GM12878 (cell line): Measurements from ENCODE around the gene MRS2. TPM values are rescaled to one million over a fixed set of nuclear protein-coding genes. Genes with fewer than 3 reads are reported as not detected.

Source experiments
- ATAC-seq: fragments of 200-7000 bp; cut with Tn5 transposase; 3 replicates; pipeline ENCODE4 v1.9.1; 2020; ENCODE audit warnings: mild to moderate bottlenecking, moderate library complexity
- BruUV-seq: library from RNA; stranded (reverse); fragments of 400-500 nt; replicated peaks from 2 replicates; lab custom pipeline; 2021; lab: Mats Ljungman, UMichigan
- CTCF ChIA-PET: fragments of 300-600 bp; sonication (Branson Sonifier 250); formaldehyde crosslinking; extraction: SDS; loops from one replicate; lab custom pipeline; 2021; ENCODE audit warnings: inconsistent platforms; lab: Yijun Ruan, JAX
- POLR2A ChIA-PET: fragments of 350-600 bp; formaldehyde crosslinking; extraction: SDS; loops from one replicate; lab custom pipeline; 2021; ENCODE audit warnings: inconsistent platforms; lab: Charles Lee
- RAD21 ChIA-PET: fragments of 300-600 bp; sonication (Branson Sonifier 250); formaldehyde crosslinking; loops from one replicate; lab custom pipeline; 2023; ENCODE audit warnings: antibody characterized with exemption; ENCODE audit not compliant: unreplicated experiment; lab: Charles Lee
- SMC1A ChIA-PET: fragments of 300-600 bp; sonication (Branson Sonifier 250); formaldehyde crosslinking; loops from one replicate; lab custom pipeline; 2023; ENCODE audit not compliant: unreplicated experiment, uncharacterized antibody; lab: Charles Lee
- DNase-seq: peaks from one replicate; pipeline ENCODE4 v3.0.0-alpha.2; 2011; ENCODE audit warnings: low read depth, low spot score
- FAIRE-seq: peaks from 3 replicates; lab custom pipeline; 2011; peaks lifted over from hg19 to GRCh38; lab: Jason Lieb, UNC
- H2AFZ ChIP-seq: 2 replicates; pipeline ENCODE4 v1.6.0; 2011; ENCODE audit warnings: low read depth, low read length, control low read depth; ENCODE audit not compliant: control insufficient read depth
- H3K27ac ChIP-seq: 2 replicates; pipeline ENCODE4 v1.5.1; 2011; ENCODE audit warnings: control low read depth; ENCODE audit not compliant: control insufficient read depth, insufficient read depth
- H3K27me3 ChIP-seq, 2 experiments: replicated peaks in 1 of 2; 2 replicates each; pipeline versions ENCODE4 v1.6.0 to v1.6.1; 2011; ENCODE audit warnings: low read length in 1 of 2; ENCODE audit not compliant: control insufficient read depth in 2 of 2, insufficient read depth in 2 of 2
- H3K36me3 ChIP-seq, 2 experiments: 2 replicates each; pipeline ENCODE4 v1.5.1; 2011; ENCODE audit warnings: low read length in 1 of 2; ENCODE audit not compliant: control insufficient read depth in 2 of 2, insufficient read depth in 2 of 2
- H3K4me1 ChIP-seq: 2 replicates; pipeline ENCODE4 v1.6.1; 2011; ENCODE audit warnings: mild to moderate bottlenecking, low read length, moderate library complexity, mixed read lengths; ENCODE audit not compliant: control insufficient read depth, insufficient read depth
- H3K4me2 ChIP-seq: 2 replicates; pipeline ENCODE4 v1.6.0; 2011; ENCODE audit warnings: control low read depth; ENCODE audit not compliant: control insufficient read depth, insufficient read depth
- H3K4me3 ChIP-seq: fragments of 200-600 bp; sonication (generic); 2 replicates; pipeline ENCODE4 v1.5.1; 2016
- H3K79me2 ChIP-seq: 2 replicates; pipeline ENCODE4 v1.6.0; 2011; ENCODE audit warnings: low read length; ENCODE audit not compliant: control insufficient read depth, insufficient read depth
- H3K9ac ChIP-seq: 2 replicates; pipeline ENCODE4 v1.8.0; 2011; ENCODE audit warnings: low read length, control low read depth, mixed read lengths; ENCODE audit not compliant: control insufficient read depth, insufficient read depth
- H3K9me3 ChIP-seq: replicated peaks from 3 replicates; pipeline ENCODE4 v1.5.1; 2011; ENCODE audit warnings: mild to moderate bottlenecking, low read length; ENCODE audit not compliant: control insufficient read depth, insufficient read depth
- H4K20me1 ChIP-seq: 2 replicates; pipeline ENCODE4 v1.6.0; 2011; ENCODE audit not compliant: control insufficient read depth, insufficient read depth
- CHD2 ChIP-seq: IDR thresholded peaks from 2 replicates; pipeline ENCODE4 v1.6.1; 2011; ENCODE audit warnings: low read depth, low read length, improper control_type of control experiment, borderline replicate concordance
- CREM ChIP-seq: IDR thresholded peaks from 2 replicates; pipeline ENCODE4 v1.6.1; 2014; ENCODE audit warnings: antibody characterized with exemption, low read depth
- FOS ChIP-seq: IDR thresholded peaks from 3 replicates; pipeline ENCODE4 v1.6.1; 2011; ENCODE audit warnings: borderline replicate concordance; ENCODE audit not compliant: insufficient read length; ENCODE audit errors: extremely low read depth
- IKZF1 ChIP-seq: fragments of 450-650 bp; conservative IDR thresholded peaks from 2 replicates; pipeline ENCODE4 v1.6.1; 2017; ENCODE audit warnings: antibody characterized with exemption, mild to moderate bottlenecking
- KLF5 ChIP-seq: fragments of 450-650 bp; IDR thresholded peaks from 2 replicates; pipeline ENCODE4 v1.6.1; 2014; ENCODE audit warnings: mild to moderate bottlenecking; ENCODE audit not compliant: partially characterized antibody
- NR2C1 ChIP-seq: fragments of 450-650 bp; IDR thresholded peaks from 2 replicates; pipeline ENCODE4 v1.6.1; 2017; ENCODE audit warnings: antibody characterized with exemption, mild to moderate bottlenecking, moderate library complexity
- PAX5 ChIP-seq: IDR thresholded peaks from 2 replicates; pipeline ENCODE4 v1.6.1; 2011; ENCODE audit warnings: low read depth, low read length, borderline replicate concordance
- RAD21 ChIP-seq: IDR thresholded peaks from 2 replicates; pipeline ENCODE4 v1.6.1; 2011; ENCODE audit warnings: mild to moderate bottlenecking, low read depth, low read length, moderate library complexity; ENCODE audit not compliant: insufficient read depth
- SMAD5 ChIP-seq: IDR thresholded peaks from 2 replicates; pipeline ENCODE4 v1.6.1; 2016; ENCODE audit warnings: antibody characterized with exemption, low read depth
- SRF ChIP-seq, 2 experiments: IDR thresholded peaks; 2 replicates each; pipeline ENCODE4 v1.6.1; 2011; ENCODE audit warnings: low read depth in 2 of 2, low read length in 2 of 2, mild to moderate bottlenecking in 1 of 2, moderate library complexity in 1 of 2
- WRNIP1 ChIP-seq: IDR thresholded peaks from 2 replicates; pipeline ENCODE4 v1.6.1; 2011; ENCODE audit warnings: low read depth, low read length, improper control_type of control experiment, borderline replicate concordance
- WGBS: methylation state at CpG from one replicate; pipeline ENCODE4 v1.1.6; 2016; ENCODE audit warnings: low lambda C conversion rate; ENCODE audit not compliant: insufficient replicate concordance, insufficient coverage; ENCODE audit errors: missing lambda C conversion rate; 5-methylcytosine and 5-hydroxymethylcytosine counted together
- in situ Hi-C: fragments of 300-500 bp; cut with MboI; formaldehyde crosslinking; loops from 9 replicates; pipeline ENCODE4 v1.14.3; 2018; ENCODE audit warnings: mixed read lengths
- intact Hi-C: fragments of 100-400 bp; cut with micrococcal nuclease; formaldehyde crosslinking; loops from one replicate; pipeline ENCODE4 v1.14.2; 2022; ENCODE audit not compliant: unreplicated experiment
- polyA plus RNA-seq, 11 experiments: library from polyadenylated mRNA; depleted of rRNA in 4 of 11; unstranded in 6 of 11; stranded (reverse) in 5 of 11; fragments of >200 nt; fragmentation: Nextera tagmentation in 4 of 11; fragmentation: Illumina TruSeq in 1 of 11; extraction: Ambion mirVana in 4 of 11; extraction: Trizol in 1 of 11; gene quantifications; 1 replicate in 1 of 11; 2 replicates in 10 of 11; pipeline versions ENCODE4 v1.2.1 to v1.2.3, GENCODE V29; 2011 to 2016; ENCODE audit warnings: inconsistent platforms in 2 of 11, missing spikeins in 2 of 11, low read depth in 1 of 11
- total RNA-seq, 4 experiments: library from RNA; depleted of rRNA in 3 of 4; stranded (reverse); fragments of >200 nt in 3 of 4; fragmentation: Illumina TruSeq in 1 of 4; extraction: Trizol in 1 of 4; gene quantifications; 2 replicates each; pipeline versions ENCODE4 v1.2.1 to v1.2.3, GENCODE V29; 2013 to 2021

The MRS2 gene
- total and polyA plus RNA-seq, 10 of the 15 experiments (the other 5 are each of a cell fraction or from before 2014, with no cell fraction given) = 7.5 to 29.9 (median 24.2) TPM

GRCh38 chr6:24431045-24431451, 28.3 kb downstream of the MRS2 start (continued):
- TF ChIP-seq WRNIP1 = no peak

- Histone ChIP-seq H3K27me3 (no peaks in the 10 kb centered on the region), H3K79me2 (no peaks in the 10 kb centered on the region), H3K36me3 (no peaks in the 10 kb centered on the region)
- WGBS = 99% methylated on average over 9 of the region's 9 CpGs
- no peak for DNase-seq
- no peak for TF ChIP-seq IKZF1
- no peak for TF ChIP-seq PAX5
- TF ChIP-seq NR2C1 = no peak
- no peak for TF ChIP-seq SMAD5
- no peak for TF ChIP-seq CREM
- no peak for TF ChIP-seq RAD21
- no peak for TF ChIP-seq SRF (IDR thresholded peaks at IDR 0.05; ENCODE audit: low read depth in 2 of 2, low read length in 2 of 2)
- no peak for TF ChIP-seq KLF5
- no peak for TF ChIP-seq CHD2
- no peak for TF ChIP-seq FOS
- TF ChIP-seq, all 136 proteins: peak for 0
- POLR2A ChIA-PET = no interaction called here
- no peaks in the 10 kb centered on the region for H3K4me1 ChIP-seq
- in situ Hi-C loops = no loop called here
- ATAC-seq (no peak), FAIRE-seq (no peak)
- CTCF ChIA-PET = interaction anchor here (1.2 to 3.2 kb wide), 5 partner anchors 10 to 334 kb away, joined by 3 to 18 read pairs (median 3); partner anchors contain the start of gene C6orf62
- no peak overlapping the region for H3K9ac ChIP-seq
- no TSS peak for BruUV-seq
- no peak overlapping the region for H3K4me3 ChIP-seq
- no peak overlapping the region for H3K27ac ChIP-seq
- intact Hi-C loops = loop anchor here (5.0 kb wide), 2 partner anchors 90 to 150 kb away; no protein-coding TSS in a partner anchor
- no peak overlapping the region for H2AFZ ChIP-seq
- RAD21 ChIA-PET = no interaction called here
- H4K20me1 ChIP-seq = no peaks in the 10 kb centered on the region
- no peaks in the 10 kb centered on the region for H3K9me3 ChIP-seq
- SMC1A ChIA-PET = interaction anchor here (1.0 kb wide), 1 partner anchor 90 kb away, joined by 4 read pairs; no protein-coding TSS in a partner anchor
- no peak overlapping the region for H3K4me2 ChIP-seq
Observed at GRCh38 chr6:24432611-24433010, 29.9 kb downstream of the MRS2 start.
